MM.1S (cell line): ENCODE data around the gene LOX.
A peak's percentile ranks its signal among the peaks of the same experiment; 100 is the strongest.

Source experiments
- DNase-seq: peaks from one replicate; pipeline ENCODE4 v3.0.0-alpha.2; 2015
- H2AFZ ChIP-seq: fragments of 300-600 bp; sonication (generic); 2 replicates; pipeline ENCODE4 v1.6.0; 2016; ENCODE audit warnings: antibody characterized with exemption, low read length
- H3F3A ChIP-seq: fragments of 300-600 bp; sonication (generic); 2 replicates; pipeline ENCODE4 v1.6.1; 2016; ENCODE audit warnings: mild to moderate bottlenecking, antibody characterized with exemption, low read length, moderate library complexity, mixed read lengths; ENCODE audit not compliant: insufficient read depth
- H3K27ac ChIP-seq: fragments of 300-600 bp; sonication (generic); 2 replicates; pipeline ENCODE4 v1.5.1; 2016; ENCODE audit warnings: mild to moderate bottlenecking, low read length
- H3K27me3 ChIP-seq: fragments of 300-600 bp; sonication (generic); replicated peaks from 2 replicates; pipeline ENCODE4 v1.6.0; 2016; ENCODE audit warnings: low read length; ENCODE audit not compliant: insufficient read depth
- H3K36me3 ChIP-seq: fragments of 300-600 bp; sonication (generic); replicated peaks from 2 replicates; pipeline ENCODE4 v1.6.1; 2016; ENCODE audit warnings: mild to moderate bottlenecking, low read length, mixed read lengths; ENCODE audit not compliant: insufficient read depth
- H3K4me1 ChIP-seq: fragments of 300-600 bp; sonication (generic); 2 replicates; pipeline ENCODE4 v1.6.1; 2016; ENCODE audit warnings: low read length, mixed read lengths
- H3K4me2 ChIP-seq: fragments of 300-600 bp; sonication (generic); 2 replicates; pipeline ENCODE4 v1.6.0; 2016; ENCODE audit warnings: low read depth, low read length
- H3K4me3 ChIP-seq: fragments of 300-600 bp; sonication (generic); 2 replicates; pipeline ENCODE4 v1.5.1; 2016; ENCODE audit warnings: low read length, mixed read lengths
- H3K79me2 ChIP-seq: fragments of 300-600 bp; sonication (generic); 2 replicates; pipeline ENCODE4 v1.6.1; 2016; ENCODE audit warnings: mixed run types, low read length, mixed read lengths
- H3K9ac ChIP-seq: fragments of 300-600 bp; sonication (generic); 2 replicates; pipeline ENCODE4 v1.6.1; 2016; ENCODE audit warnings: low read length, mixed read lengths
- H3K9me2 ChIP-seq: fragments of 300-600 bp; sonication (generic); replicated peaks from 2 replicates; pipeline ENCODE4 v1.6.1; 2016; ENCODE audit warnings: mild to moderate bottlenecking, low read length, mixed read lengths; ENCODE audit not compliant: insufficient read depth
- H3K9me3 ChIP-seq: fragments of 300-600 bp; sonication (generic); replicated peaks from 2 replicates; pipeline ENCODE4 v1.6.1; 2016; ENCODE audit warnings: mild to moderate bottlenecking, low read length, mixed read lengths; ENCODE audit not compliant: insufficient read depth
- H4K20me1 ChIP-seq: fragments of 300-600 bp; sonication (generic); 2 replicates; pipeline ENCODE4 v1.6.1; 2016; ENCODE audit warnings: mild to moderate bottlenecking, low read length, moderate library complexity, mixed read lengths; ENCODE audit not compliant: insufficient read depth
- EZH2 ChIP-seq: fragments of 300-600 bp; sonication (generic); optimal IDR thresholded peaks from 2 replicates; pipeline ENCODE3; 2017; ENCODE audit warnings: low read depth, mild to moderate bottlenecking, antibody characterized with exemption, low read length, mixed read lengths
- EZH2phosphoT487 ChIP-seq: fragments of 300-600 bp; sonication (generic); IDR thresholded peaks from 2 replicates; pipeline ENCODE4 v1.6.1; 2018; ENCODE audit warnings: antibody characterized with exemption, low read length
- TF ChIP-seq, protein P1 (sequence below): fragments of 300-600 bp; sonication (generic); IDR thresholded peaks from 2 replicates; pipeline ENCODE4 v1.5.1; 2016; ENCODE audit warnings: antibody characterized with exemption, low read length, mixed read lengths

Gene LOX

DNA sequence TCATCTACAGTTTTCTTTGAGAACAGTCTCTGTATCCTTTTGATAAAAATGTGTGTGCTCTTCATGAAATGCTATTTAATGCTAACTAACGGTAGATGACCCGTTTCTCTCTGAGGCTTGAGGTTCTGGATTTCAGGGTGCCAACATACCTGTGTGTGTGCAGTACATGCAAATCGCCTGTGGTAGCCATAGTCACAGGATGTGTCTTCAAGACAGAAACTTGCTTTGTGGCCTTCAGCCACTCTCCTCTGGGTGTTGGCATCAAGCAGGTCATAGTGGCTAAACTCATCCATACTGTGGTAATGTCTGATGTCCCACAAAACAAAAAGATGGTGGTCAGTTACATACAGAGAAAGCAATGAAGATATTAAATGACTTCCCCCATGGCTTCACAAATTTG is 4.2 kb downstream of the LOX start:
- H3K9ac ChIP-seq, result no peak overlapping the region

DNA sequence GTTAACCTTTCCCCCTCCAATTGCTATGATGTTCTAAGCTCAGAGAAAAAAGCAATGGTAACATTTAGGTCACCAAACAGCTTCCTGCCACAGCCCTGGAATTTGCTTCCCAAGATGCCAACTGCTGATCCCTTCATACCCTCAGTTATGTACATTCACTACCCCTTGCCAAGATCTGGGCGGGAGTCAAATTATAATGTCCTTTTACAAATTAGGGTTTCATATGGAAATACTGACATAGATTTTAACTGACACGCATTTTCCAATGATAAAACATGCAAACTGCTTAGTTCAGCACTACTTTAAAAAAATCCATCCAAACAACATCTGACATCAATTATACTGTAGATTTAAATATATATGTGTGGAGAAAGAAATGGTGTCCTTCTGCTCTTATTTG is 5.0 kb downstream of the LOX start:
- no peaks in the 10 kb centered on the region for H3K79me2 ChIP-seq
- H3K9me3 ChIP-seq, result no peaks in the 10 kb centered on the region
- DNase-seq, result no peak
- H3K9me2 ChIP-seq, result no peaks in the 10 kb centered on the region
- H3K4me1 ChIP-seq, result no peaks in the 10 kb centered on the region
- H3K9ac ChIP-seq, result no peak overlapping the region
- H2AFZ ChIP-seq, result no peak overlapping the region
- H3K4me3 ChIP-seq, result no peak overlapping the region
- TF ChIP-seq EZH2phosphoT487 (no peak), EZH2 (no peak)
- TF ChIP-seq, protein P1, sequence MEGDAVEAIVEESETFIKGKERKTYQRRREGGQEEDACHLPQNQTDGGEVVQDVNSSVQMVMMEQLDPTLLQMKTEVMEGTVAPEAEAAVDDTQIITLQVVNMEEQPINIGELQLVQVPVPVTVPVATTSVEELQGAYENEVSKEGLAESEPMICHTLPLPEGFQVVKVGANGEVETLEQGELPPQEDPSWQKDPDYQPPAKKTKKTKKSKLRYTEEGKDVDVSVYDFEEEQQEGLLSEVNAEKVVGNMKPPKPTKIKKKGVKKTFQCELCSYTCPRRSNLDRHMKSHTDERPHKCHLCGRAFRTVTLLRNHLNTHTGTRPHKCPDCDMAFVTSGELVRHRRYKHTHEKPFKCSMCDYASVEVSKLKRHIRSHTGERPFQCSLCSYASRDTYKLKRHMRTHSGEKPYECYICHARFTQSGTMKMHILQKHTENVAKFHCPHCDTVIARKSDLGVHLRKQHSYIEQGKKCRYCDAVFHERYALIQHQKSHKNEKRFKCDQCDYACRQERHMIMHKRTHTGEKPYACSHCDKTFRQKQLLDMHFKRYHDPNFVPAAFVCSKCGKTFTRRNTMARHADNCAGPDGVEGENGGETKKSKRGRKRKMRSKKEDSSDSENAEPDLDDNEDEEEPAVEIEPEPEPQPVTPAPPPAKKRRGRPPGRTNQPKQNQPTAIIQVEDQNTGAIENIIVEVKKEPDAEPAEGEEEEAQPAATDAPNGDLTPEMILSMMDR, result no peak
- H4K20me1 ChIP-seq, result no peaks in the 10 kb centered on the region
- H3K27me3 ChIP-seq, result no peaks in the 10 kb centered on the region
- no peak overlapping the region for H3K27ac ChIP-seq
- no peaks in the 10 kb centered on the region for H3K36me3 ChIP-seq
- no peaks in the 10 kb centered on the region for H3F3A ChIP-seq
- H3K4me2 ChIP-seq, result no peak overlapping the region

More for the DNA sequence above, 4.2 kb downstream of the LOX start:
- TF ChIP-seq EZH2phosphoT487 (no peak), EZH2 (no peak)
- TF ChIP-seq, protein P1, result no peak
- Histone ChIP-seq H3K36me3 (no peaks in the 10 kb centered on the region), H3K27ac (no peak overlapping the region), H3K4me2 (no peak overlapping the region), H2AFZ (no peak overlapping the region), H3K4me3 (no peak overlapping the region), H3K27me3 (no peaks in the 10 kb centered on the region), H3K79me2 (no peaks in the 10 kb centered on the region), H3K9me2 (no peaks in the 10 kb centered on the region), H4K20me1 (no peaks in the 10 kb centered on the region), H3F3A (no peaks in the 10 kb centered on the region), H3K9me3 (no peaks in the 10 kb centered on the region), H3K4me1 (no peaks in the 10 kb centered on the region)
- DNase-seq, result peak; percentile 47

DNA sequence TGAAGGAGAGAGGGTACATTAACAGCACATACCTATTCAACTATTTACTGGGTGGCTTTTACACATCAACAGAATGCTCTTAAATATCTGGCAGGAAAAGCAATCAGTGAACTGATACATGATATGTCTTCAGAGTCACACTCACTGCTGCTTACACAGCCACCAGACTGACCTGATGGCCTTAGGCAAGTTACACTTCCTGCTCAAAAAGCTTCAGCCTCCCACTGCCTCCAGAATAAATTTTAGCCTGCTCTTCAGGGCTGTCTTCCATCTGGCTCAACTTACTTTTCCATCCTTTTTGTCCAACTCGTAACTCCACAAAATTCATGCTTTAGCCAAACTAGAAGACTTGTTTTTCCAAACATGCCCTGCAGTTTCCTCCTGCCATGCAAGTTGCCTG is 10.7 kb downstream of the LOX start:
- no peaks in the 10 kb centered on the region for H3K9me2 ChIP-seq
- H3K9me3 ChIP-seq, result no peaks in the 10 kb centered on the region
- H3K4me2 ChIP-seq, result no peak overlapping the region
- no peak for DNase-seq
- H3F3A ChIP-seq, result no peaks in the 10 kb centered on the region
- H3K27me3 ChIP-seq, result no peaks in the 10 kb centered on the region
- H2AFZ ChIP-seq, result no peak overlapping the region
- H3K9ac ChIP-seq, result no peak overlapping the region
- TF ChIP-seq EZH2, result no peak
- TF ChIP-seq, protein P1, result no peak
- no peak for TF ChIP-seq EZH2phosphoT487
- H3K4me1 ChIP-seq, result no peaks in the 10 kb centered on the region
- H4K20me1 ChIP-seq, result no peaks in the 10 kb centered on the region
- H3K36me3 ChIP-seq, result no peaks in the 10 kb centered on the region
- no peak overlapping the region for H3K27ac ChIP-seq
- no peak overlapping the region for H3K4me3 ChIP-seq
- no peaks in the 10 kb centered on the region for H3K79me2 ChIP-seq
